ENCODE results near the gene IGFBPL1. TPM values are rescaled to one million over a fixed set of nuclear protein-coding genes. Genes with fewer than 3 reads are reported as not detected.
"Not testable (repeated sequence)": the region's sequence is repeated elsewhere in the genome, so short reads cannot be mapped to it uniquely, and the experiment has no call there.

Gene IGFBPL1, protein sequence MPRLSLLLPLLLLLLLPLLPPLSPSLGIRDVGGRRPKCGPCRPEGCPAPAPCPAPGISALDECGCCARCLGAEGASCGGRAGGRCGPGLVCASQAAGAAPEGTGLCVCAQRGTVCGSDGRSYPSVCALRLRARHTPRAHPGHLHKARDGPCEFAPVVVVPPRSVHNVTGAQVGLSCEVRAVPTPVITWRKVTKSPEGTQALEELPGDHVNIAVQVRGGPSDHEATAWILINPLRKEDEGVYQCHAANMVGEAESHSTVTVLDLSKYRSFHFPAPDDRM
- not detected for total RNA-seq

DNA sequence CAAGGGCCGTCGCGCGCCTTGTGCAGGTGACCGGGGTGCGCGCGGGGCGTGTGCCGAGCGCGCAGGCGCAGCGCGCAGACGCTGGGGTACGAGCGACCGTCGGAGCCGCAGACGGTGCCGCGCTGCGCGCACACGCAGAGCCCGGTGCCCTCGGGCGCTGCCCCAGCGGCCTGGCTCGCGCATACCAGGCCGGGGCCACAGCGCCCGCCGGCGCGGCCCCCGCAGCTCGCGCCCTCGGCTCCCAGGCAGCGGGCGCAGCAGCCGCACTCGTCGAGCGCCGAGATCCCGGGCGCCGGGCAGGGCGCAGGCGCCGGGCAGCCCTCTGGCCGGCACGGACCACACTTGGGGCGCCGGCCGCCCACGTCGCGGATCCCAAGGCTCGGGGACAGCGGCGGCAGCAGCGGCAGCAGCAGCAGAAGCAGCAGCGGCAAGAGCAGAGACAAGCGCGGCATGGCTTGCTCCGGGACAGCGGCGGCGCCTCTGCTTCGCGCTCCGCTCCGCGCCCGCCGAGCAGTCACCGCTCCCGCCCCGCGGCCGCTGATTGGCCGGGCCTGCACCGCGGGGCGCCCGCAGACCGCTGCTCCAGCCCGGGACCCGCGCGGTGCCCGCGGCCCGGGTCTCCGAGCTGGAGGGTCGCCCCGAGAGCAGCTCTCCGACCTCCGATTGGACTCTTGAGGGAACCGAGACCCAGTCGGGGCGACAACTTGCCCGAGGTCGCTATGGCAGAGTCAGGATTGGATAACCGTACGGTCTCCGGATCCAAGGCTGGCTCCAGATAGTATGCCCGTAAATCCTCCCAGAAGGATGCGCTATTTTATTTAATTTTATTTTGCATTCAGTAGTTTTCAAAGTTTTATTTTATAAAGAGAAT lies at the start of gene IGFBPL1:
IGFBPL1 (minus strand) TSS at position 482 of the 871 bp plus-strand sequence; CDS start at position 452, 30 bp downstream.
- DNase-seq (ENCODE audit: low spot score) (peak; percentile 42), ATAC-seq (peak; percentile 87)

DNA sequence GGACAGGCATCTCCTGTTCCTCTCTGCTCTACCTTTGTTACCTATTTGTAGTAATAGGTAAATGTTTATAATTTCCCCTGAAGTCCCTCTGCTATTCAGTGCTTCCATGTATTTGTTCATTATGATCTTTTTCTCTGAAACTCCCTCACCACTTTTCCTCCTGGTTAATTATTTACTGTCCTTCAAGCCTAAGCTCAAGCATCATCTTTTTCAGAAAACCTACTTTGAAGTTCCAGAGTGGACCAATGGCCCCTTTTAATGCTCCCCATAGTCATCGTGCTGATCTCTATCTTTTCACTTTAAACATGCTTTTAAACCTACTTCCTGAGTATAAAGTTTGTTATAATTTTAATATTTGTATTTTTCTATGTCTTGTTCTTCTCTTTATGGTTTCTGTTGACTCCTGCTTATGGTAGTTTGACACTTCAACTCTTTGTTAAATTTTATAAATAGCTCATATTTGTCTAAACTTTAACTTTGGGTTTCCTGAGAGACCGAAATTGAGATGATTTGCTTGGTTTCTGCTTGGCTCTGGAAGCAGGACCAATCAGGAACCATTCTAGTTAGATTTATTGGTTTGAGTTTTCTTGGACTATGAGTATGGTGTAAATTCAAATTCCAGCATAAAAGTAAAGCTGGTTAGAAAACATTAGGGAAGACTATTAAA lies 48.5 kb upstream of the IGFBPL1 start:
- not testable (repeated sequence) for ATAC-seq; DNase-seq (ENCODE audit: low spot score)

DNA sequence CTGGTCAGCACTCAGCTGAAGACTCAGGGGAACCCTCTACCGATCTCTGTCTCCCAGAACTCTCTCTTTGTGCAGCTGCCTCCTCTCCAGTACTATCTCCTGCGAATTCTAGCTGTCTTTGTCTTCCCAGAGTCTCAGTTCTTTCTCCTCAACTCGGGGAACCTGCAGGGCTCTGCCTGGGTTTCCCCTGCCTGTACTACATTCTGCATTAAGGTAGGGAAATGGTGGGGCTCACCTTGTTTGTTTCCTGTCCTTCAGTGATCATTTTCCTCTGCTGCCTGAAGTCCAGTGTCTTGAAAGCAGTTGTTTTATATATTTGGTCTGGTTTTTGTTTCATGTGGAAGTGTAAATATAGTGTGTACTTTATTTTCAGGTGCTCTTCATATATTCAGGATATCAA lies 43.1 kb upstream of the IGFBPL1 start:
- ATAC-seq (no peak), DNase-seq (ENCODE audit: low spot score) (no peak)

DNA sequence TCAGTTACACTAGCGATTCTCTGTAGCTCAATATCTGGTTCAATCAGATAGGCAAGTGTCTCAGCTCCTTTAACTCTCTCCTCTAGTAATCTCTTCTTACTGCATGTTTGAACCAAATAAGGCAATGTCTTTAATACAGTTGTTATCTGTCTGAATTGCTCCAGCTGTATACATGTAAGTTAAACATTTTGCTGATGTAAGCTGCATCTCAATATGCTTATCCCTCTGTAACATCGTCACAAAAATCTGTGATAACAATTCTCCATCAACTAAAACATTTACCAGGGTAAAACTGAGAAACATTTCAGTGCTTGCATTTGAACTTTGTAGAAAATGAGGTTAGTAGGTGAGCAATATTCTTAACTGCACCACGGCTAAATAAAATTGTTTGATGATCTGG lies 29.6 kb upstream of the IGFBPL1 start:
- no peak for DNase-seq (ENCODE audit: low spot score)
- ATAC-seq = no peak

DNA sequence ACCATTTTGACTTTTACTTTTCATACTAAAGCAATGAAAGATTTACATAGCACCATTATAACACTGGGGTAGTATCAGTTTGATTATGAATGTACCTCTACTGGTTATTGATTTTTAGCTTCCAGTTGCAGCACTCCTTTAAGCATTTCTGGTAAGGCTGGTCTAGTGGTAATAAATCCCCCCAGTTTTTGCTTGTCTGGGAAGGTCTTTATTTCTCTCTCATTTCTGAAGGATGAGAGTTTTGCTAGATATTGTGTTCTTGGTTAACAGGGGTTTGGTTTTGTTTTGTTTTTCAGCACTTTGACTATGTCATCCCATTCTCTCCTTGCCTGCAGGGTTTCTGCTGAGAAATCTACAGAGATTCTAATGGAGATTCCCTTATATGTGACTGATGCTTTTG lies 26.9 kb upstream of the IGFBPL1 start:
- DNase-seq (ENCODE audit: low spot score) = no peak
- ATAC-seq = no peak

DNA sequence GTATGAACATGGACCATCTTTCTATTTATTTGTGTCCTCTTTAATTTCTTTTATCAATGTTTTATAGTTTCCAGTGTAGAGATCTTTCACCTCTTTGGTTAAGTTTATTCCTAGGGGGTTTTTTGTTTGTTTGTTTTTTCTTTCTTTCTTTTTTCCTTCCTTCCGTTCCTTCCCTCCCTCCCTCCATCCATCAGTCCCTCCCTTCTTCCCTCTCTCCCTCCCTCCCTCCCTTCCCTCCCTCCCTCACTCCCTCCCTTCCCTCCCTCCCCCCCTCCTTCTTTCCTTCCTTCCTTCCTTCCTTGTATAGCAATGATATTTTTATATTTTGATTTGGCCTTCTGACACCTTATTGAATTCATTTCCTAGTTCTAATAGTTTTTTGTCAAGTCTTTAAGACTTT lies 23.4 kb upstream of the IGFBPL1 start:
- ATAC-seq (no peak), DNase-seq (ENCODE audit: low spot score) (no peak)

DNA sequence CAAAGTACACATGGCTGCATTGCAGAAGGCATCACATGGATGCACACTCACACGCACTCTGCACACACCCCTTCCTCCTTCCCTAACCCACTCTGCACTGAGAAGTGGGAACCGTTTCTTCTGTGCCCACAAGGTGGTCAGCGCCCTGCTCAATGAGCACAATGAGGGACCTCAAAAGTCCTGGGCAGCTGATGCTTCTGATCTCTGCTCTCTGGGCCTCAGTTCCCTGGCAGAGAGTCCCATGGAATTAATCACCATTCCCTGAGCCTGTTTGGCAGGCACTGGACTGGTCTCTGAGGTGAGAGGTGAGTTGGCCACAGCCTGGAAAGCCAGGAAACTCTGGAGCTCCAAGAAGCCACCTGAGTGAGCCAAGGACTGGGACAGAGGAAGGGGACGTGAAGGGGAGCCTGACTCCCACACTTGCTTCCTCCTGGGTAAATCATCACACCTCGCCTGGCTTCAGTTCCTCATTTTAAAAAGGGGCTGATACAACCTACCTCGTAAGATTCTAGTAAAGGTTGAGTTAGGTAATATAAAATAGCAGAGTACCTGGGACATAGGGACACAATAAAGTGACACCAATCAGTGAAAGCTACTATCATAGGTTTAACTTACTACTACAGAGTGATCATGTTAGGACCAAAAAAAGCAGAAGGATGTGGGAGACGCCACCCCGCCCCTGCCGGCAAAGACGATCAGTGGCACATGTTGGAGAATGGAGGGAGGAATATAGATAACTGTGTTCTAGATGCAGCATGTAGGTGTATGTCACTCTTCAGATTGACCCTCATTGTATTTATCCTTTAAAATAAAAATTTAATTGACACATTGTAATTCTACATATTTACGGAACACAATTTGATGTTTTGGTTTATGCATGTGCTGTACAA lies 21.1 kb upstream of the IGFBPL1 start:
- DNase-seq (ENCODE audit: low spot score) = no peak
- no peak for ATAC-seq

DNA sequence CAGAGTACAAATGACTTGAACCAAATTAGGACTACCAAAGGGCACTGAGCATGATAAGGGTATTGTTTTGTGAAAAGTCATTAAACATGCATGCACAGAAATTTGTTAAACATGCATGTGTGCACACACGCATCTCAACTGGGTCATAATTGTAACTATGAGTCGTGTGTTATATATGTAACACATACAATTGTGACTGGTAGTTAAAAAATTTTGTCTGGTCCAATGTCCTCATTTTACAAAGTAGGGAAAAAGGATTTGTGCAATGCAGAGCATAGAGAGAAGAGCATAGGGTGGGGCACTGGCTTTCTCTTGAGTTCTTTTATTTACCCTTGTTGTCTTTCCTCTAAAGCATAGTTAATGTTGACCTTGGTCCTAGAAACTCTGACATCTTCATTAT lies 19.3 kb upstream of the IGFBPL1 start:
- no peak for DNase-seq (ENCODE audit: low spot score)
- ATAC-seq = no peak

DNA sequence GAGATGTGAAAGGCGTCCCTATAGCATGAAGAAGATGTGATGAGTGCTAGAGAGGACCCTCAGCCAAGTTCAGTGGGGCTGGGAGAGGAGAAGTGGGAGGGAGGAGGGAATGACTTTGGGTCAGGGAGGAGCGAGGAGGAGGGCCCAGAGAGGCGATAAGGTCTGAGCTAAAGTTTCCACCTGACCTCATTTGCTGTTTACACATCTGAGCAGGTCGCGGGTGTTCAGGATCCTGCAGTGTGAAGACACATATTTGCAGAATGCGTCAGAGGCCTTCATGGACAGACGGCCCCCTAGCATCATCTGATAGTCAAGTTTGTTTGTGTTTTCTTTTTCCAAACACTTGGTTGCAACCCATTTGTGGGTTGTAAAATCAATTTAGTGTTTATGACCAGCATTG lies 18.9 kb upstream of the IGFBPL1 start:
- ATAC-seq = peak; percentile 57
- DNase-seq (ENCODE audit: low spot score) = no peak

DNA sequence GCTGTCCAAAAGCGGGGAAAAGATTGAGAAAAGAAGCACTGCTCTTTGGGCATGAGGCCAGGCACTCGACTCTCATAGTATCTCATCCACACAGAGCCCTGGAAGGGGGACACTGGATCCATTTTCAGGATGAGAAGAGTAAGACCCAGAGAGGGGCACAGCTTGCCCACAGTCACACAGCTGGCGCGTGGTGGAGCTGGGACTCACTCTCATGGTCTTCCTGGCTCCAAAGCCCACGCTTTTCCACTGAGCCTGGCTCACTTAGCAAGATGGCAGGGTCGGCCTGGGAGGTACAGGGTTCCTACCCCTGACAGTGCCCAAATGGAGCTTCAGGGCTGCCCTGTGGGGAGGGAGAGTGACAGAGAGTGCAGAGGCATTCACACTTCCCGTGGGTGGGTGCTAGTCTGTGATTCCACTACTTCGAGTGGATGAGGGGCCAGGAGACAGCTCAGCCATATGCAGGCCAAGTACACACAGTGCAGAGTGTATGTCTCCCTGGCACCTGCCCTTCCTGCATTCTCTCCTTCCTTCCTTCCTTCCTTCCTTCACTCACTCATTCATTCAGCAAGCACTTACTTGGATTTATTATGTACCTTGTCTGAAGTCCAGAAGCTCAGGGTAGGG lies 18.3 kb upstream of the IGFBPL1 start:
- ATAC-seq (no peak), DNase-seq (ENCODE audit: low spot score) (no peak)

DNA sequence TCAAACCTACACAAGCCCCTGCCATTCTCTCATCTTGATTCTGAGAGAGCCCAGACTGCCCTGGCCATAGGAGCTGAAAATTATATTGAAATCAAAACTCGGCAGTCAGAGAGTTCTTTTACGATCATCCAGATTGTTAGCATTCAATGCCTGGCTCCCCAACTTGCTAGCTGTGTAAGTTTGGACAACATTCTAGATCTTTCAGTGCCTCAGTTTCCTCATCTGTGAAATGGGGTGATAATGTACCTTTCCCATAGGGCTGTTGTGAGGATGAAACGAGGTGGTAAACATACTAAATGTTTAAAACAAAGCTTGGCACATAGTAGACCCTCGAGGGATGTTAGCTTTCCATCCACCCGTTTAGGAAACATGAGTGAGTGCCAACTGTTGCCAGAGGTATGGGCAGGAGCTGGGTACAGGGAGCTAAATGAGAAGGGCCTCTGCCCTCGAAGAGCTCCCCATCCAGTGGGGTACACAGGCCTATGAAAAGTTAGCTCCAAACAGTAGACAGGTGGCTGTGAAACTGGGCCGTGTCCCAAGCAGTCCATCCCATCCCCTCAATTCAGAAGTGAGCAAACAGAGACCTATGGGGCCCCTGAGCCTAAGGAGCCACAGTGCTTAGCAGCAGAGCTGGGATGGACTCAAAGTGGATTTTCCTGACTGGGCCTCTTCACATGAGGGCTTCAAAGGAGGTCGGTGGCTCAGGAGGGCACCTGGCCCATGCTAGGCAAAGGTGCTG lies 17.3 kb upstream of the IGFBPL1 start:
- no peak for DNase-seq (ENCODE audit: low spot score)
- ATAC-seq = no peak

DNA sequence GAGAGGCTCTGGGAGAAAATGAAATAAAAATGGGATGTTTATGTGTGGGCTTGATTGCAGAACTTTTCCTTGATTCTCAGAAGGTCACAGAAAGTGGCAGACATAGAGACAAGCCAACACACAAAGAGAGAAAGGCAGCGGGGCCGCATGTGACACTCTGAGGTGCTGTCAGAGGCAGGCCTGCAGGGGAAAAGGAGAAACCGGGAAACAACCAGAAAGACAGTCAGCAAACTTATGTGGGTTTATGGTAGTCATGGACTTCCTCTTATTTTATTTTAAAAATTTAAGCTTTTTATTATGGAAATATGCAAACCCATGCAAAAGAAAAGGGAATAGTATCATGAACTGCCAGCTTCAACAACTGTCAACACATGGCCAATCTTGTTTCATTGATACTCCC lies 16.3 kb upstream of the IGFBPL1 start:
- DNase-seq (ENCODE audit: low spot score) = no peak
- ATAC-seq = no peak

DNA sequence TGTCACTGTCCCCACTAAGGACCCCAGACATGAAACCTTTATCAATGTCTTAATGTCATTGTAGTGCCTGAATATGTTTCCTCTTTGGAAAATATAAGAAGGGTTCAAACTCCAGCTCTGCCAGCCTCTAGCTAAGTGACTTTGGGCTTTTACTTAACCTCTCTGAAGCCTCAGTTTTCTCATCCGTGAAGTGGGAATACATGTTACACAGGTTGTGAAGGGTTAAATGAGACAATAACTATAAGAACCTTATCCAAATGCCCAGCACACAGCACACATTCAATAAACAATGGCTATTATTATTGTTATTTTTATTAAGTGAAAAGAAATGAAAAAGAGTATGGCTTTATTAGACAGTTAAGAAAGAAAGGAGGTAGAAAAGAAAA lies 15.7 kb upstream of the IGFBPL1 start:
- DNase-seq (ENCODE audit: low spot score) = no peak
- no peak for ATAC-seq

DNA sequence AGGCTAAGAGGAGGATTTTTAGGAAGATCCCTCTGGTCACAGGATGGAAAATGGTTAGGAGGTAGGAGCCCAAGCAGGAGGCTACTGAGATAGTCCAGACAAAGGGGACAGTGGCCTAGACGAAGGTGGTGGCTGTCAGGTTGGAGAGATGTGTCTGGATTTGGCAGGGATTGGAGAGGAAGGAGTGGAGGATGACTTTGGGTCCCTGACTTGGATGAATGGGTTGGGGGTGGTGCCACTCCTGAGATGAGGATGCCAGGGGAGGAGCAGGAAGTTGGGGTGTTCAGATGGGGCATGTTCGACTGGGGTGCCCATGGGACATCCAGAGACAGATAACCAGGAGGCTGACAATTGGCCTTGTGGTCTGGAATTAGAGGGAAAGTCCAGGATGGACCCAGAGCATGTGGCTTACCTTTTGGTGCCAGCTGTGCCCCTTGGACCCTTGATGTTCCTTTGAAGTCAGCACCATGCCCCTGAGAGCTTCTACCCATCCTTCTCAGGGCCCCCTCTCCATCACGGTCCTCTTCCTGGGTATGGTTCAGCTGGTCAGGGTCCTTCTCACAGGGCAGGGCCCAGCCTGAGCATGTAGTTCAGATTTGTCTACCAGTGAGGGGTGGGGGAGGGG lies 15.1 kb upstream of the IGFBPL1 start:
- ATAC-seq = no peak
- DNase-seq (ENCODE audit: low spot score) = no peak

DNA sequence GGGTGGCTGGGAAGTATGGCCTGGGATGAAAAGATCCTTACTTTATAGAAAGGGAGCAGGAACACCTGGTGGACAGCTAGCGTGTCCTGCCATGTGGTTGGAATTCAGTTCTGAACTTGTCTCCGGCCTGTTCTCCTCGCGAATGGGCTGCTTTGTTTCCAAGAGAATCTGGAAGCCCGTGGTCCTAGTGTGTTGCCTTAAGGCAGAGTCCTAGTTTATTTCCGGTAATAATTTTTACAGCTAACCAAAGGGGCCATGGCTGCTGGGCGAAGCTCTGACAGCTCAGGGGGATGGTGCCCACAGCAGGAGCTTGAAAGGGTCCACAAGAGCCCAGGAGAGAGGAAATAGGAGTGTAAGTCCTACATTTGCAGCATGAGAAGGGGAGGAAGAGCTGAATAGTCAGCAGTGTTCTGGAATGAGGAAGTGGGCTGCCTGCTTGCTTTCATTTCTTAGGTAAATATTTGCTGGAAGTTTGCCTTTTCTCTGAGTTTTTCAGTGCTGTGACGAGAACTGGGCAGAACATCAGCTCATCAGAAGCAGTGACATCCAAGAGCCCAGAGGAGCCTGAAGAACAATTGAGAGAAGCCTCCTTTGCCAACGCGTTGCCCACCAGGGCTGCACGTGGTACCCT lies 13.1 kb upstream of the IGFBPL1 start:
- DNase-seq (ENCODE audit: low spot score) (no peak), ATAC-seq (peak; percentile 91)

DNA sequence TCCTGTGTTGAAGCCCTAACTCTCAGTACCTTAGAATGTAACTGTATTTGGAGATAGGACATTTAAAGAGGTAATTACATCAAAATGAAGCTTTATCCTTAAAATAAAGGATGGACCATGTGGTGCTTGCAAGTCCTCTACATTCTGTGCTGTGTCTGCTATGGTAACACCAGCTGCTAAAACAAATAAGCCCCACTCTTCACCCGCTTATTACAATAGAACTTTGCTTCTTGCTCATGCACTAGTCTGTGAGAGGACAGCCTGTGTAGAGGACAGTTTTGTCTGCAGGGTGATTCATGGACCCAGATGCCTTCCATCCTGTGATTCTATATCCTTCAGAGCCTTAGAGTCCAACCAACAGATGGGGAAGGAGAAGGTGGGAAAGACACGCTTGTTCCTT lies 12.5 kb upstream of the IGFBPL1 start:
- DNase-seq (ENCODE audit: low spot score) (no peak), ATAC-seq (no peak)

DNA sequence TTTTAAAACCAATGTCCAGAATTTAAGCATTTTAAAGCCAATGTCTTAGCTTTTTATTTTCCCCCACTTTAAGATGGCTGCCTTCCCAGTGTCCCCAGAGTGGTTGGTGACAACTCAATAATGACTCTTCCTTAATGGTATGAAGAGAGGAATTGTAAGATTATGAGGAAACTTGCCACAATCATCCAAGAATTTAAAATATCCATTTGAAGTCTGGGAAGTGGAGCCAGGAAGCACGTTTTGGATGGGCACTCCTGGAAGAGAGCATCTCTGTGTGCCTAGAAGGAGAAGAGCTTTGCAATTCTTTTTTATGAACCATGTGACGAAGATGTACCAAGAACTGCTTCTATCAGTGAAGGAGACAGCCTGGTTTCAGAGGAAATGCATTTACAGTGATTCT lies 11.3 kb upstream of the IGFBPL1 start:
- no peak for ATAC-seq
- DNase-seq (ENCODE audit: low spot score) = no peak

DNA sequence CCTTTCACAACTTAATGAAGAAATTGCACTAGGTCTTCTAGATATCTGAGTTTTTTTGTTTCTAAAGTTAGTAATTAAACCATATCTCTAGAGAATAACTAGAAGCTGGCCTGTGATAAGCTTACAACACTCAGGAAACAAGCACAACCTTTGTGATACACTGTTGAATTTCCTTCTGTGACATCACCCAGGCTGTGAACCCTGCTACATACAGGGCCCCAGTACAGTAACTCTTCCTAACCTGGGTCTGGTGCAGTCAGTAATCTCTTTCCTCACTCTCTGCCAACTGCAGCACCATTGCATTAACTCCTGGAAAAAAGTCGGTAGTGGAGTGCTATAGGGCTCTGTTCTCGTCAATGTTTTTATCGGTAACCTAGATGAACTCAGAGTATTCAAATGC lies 10.6 kb upstream of the IGFBPL1 start:
- ATAC-seq = no peak
- no peak for DNase-seq (ENCODE audit: low spot score)

DNA sequence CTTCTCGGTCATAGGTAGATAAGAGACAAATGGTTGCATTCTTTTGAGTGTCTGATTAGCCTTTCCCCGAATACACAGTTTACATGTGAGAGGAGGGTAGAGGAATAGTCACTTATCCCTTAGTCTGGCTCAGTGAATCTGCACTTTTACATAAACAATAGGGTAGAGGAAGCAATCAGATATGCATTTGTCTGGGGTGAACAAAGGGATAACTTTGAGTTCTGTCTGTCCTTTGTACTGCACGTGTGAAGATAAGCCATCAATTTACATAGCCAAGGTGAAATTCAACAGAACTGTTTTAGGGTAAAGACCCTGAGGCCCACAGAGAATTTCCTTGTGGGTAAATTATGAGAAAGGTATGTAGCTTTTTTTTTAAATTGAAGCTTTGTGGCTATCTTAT lies 10.1 kb upstream of the IGFBPL1 start:
- ATAC-seq (no peak), DNase-seq (ENCODE audit: low spot score) (no peak)

Data from left lobe of liver (tissue), 2 donors.